ENCODE results near the gene MIX23.

DNA sequence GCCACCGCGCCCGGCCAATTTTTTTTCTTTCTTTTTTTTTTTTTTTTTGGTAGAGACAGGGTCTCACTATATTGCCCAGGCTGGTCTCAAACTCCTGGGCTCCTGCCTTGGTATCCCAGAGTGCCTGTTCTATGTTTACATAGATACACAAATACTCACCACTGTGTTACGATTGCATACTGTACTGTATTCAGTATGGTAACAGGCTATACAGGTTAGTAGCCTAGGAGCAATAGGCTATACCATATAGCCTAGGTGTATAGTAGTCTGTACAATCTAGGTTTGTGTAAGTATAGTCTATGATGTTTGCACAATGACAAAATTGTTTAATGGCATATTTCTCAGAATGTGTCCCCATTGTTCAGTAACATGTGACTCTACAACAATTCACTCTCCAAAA is 31.4 kb downstream of the MIX23 start:
- TF ChIP-seq EZH2 (optimal IDR thresholded peaks at IDR 0.05; ENCODE audit: low read depth, low read length) = no peak
- TF ChIP-seq, protein P1, sequence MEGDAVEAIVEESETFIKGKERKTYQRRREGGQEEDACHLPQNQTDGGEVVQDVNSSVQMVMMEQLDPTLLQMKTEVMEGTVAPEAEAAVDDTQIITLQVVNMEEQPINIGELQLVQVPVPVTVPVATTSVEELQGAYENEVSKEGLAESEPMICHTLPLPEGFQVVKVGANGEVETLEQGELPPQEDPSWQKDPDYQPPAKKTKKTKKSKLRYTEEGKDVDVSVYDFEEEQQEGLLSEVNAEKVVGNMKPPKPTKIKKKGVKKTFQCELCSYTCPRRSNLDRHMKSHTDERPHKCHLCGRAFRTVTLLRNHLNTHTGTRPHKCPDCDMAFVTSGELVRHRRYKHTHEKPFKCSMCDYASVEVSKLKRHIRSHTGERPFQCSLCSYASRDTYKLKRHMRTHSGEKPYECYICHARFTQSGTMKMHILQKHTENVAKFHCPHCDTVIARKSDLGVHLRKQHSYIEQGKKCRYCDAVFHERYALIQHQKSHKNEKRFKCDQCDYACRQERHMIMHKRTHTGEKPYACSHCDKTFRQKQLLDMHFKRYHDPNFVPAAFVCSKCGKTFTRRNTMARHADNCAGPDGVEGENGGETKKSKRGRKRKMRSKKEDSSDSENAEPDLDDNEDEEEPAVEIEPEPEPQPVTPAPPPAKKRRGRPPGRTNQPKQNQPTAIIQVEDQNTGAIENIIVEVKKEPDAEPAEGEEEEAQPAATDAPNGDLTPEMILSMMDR (IDR thresholded peaks at IDR 0.05; ENCODE audit: low read length) = no peak

Data from MM.1S (cell line).